Type B pancreatic cell (in vitro differentiated cells): ENCODE data around the gene NOL4L. TPM values are rescaled to one million over a fixed set of nuclear protein-coding genes. Genes with fewer than 3 reads are reported as not detected.
"Not testable (repeated sequence)": the region's sequence is repeated elsewhere in the genome, so short reads cannot be mapped to it uniquely, and the experiment has no call there.

Experiments used
- DNase-seq: peaks from one replicate; pipeline ENCODE4 v3.0.0; 2021; ENCODE audit warnings: mixed read lengths; ENCODE audit not compliant: unreplicated experiment; ENCODE audit errors: extremely low spot score
- H3K27ac Mint-ChIP-seq: 2 replicates; pipeline ENCODE4 v1.8.0; 2021; ENCODE audit warnings: mild to moderate bottlenecking, mixed read lengths
- H3K27me3 Mint-ChIP-seq: 2 replicates; pipeline ENCODE4 v1.8.0; 2021; ENCODE audit warnings: mixed read lengths
- H3K36me3 Mint-ChIP-seq: 2 replicates; pipeline ENCODE4 v1.8.0; 2021; ENCODE audit warnings: mixed read lengths
- H3K4me1 Mint-ChIP-seq: one replicate; pipeline ENCODE4 v1.8.0; 2021; ENCODE audit warnings: mixed read lengths; ENCODE audit not compliant: unreplicated experiment
- H3K4me3 Mint-ChIP-seq: 2 replicates; pipeline ENCODE4 v1.8.0; 2021; ENCODE audit warnings: mild to moderate bottlenecking, mixed read lengths
- H3K9me3 Mint-ChIP-seq: 2 replicates; pipeline ENCODE4 v1.8.0; 2021; ENCODE audit warnings: mixed read lengths
- total RNA-seq: library from RNA; stranded (reverse); gene quantifications from 2 replicates; pipeline ENCODE4 v1.2.1, GENCODE V29; 2021; ENCODE audit warnings: low replicate concordance
- TF ChIP-seq, protein P1 (sequence below): fragments of 200-600 bp; sonication (generic); conservative IDR thresholded peaks from 2 replicates; pipeline ENCODE4 v1.5.0; 2021; ENCODE audit warnings: antibody characterized with exemption, mild to moderate bottlenecking

The NOL4L gene
- total RNA-seq, 1 donor from 2014 or later, result 44.5 TPM

- no peaks in the 10 kb centered on the region for H3K36me3 Mint-ChIP-seq
- peaks cover 28% of the 10 kb centered on the region for H3K4me1 Mint-ChIP-seq
- H3K4me3 Mint-ChIP-seq, result peak overlapping the region; percentile 84
- peak overlapping the region; percentile 48 for H3K27ac Mint-ChIP-seq
- no peak for DNase-seq
- TF ChIP-seq, protein P1, sequence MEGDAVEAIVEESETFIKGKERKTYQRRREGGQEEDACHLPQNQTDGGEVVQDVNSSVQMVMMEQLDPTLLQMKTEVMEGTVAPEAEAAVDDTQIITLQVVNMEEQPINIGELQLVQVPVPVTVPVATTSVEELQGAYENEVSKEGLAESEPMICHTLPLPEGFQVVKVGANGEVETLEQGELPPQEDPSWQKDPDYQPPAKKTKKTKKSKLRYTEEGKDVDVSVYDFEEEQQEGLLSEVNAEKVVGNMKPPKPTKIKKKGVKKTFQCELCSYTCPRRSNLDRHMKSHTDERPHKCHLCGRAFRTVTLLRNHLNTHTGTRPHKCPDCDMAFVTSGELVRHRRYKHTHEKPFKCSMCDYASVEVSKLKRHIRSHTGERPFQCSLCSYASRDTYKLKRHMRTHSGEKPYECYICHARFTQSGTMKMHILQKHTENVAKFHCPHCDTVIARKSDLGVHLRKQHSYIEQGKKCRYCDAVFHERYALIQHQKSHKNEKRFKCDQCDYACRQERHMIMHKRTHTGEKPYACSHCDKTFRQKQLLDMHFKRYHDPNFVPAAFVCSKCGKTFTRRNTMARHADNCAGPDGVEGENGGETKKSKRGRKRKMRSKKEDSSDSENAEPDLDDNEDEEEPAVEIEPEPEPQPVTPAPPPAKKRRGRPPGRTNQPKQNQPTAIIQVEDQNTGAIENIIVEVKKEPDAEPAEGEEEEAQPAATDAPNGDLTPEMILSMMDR, result no peak
- no peaks in the 10 kb centered on the region for H3K9me3 Mint-ChIP-seq
- H3K27me3 Mint-ChIP-seq, result peaks cover 3% of the 10 kb centered on the region
Observed at GRCh38 chr20:32580219-32580969, 4.7 kb downstream of the NOL4L start.

DNA sequence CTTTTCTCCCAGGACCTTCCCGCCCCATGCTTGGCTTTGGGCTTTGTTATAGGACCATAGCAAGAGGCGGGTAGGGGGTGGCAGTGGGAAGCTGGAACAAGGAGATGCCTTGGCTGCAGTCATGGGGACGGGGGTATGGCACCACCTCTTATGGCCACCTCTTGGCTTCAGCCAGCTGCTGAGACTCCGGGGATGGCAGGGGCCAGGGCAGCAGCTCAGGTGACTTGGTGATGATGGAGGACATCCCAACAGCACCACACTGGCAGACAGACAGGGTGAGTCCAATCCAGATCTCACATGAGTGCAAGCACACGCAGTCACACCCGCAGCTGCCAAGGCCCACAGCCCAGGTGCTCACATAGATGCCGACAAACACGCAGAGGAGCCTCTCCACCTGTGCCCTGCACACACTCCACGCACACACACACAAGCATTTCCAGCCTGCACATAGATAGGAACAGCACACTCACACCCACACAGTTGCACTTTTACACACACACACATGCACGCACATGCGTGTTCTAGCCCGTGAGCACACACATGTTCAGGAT, 6.2 kb downstream of the NOL4L start:
- H3K4me3 Mint-ChIP-seq, result no peak overlapping the region
- peaks cover 3% of the 10 kb centered on the region for H3K27me3 Mint-ChIP-seq
- H3K36me3 Mint-ChIP-seq, result no peaks in the 10 kb centered on the region
- TF ChIP-seq, protein P1, result no peak
- no peak overlapping the region for H3K27ac Mint-ChIP-seq
- no peaks in the 10 kb centered on the region for H3K9me3 Mint-ChIP-seq
- peaks cover 31% of the 10 kb centered on the region for H3K4me1 Mint-ChIP-seq
- no peak for DNase-seq

- not testable (repeated sequence) for H3K27ac Mint-ChIP-seq, DNase-seq, H3K27me3 Mint-ChIP-seq, H3K4me3 Mint-ChIP-seq, H3K9me3 Mint-ChIP-seq, H3K36me3 Mint-ChIP-seq
- H3K4me1 Mint-ChIP-seq, result peaks cover 34% of the 10 kb centered on the region
Observed at GRCh38 chr20:32578062-32578461, 7.1 kb downstream of the NOL4L start.

- H3K27ac Mint-ChIP-seq, result peak overlapping the region; percentile 5
Observed at GRCh38 chr20:32577657-32578056, 7.5 kb downstream of the NOL4L start.

DNA sequence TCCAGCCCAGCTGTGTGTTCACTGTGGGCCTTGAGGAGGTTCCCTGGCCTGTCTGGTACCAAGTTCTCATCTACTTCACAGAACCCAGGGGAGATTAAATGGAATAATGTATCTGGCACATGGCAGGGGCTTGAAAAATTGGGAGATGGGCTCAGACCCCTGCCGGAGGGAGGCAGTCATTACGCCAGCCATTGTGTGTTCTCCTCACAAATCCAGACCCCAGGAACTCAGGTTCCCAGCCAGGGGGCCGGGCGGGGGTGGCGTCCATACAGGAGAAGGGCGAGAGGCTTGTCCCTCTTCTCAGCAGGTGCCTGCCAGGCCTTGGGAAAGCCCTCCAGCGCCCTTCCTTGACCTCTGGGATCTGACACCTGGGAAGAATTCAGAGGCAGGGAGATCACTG, 8.1 kb downstream of the NOL4L start:
- no peaks in the 10 kb centered on the region for H3K9me3 Mint-ChIP-seq
- H3K4me1 Mint-ChIP-seq, result peaks cover 37% of the 10 kb centered on the region
- H3K36me3 Mint-ChIP-seq, result no peaks in the 10 kb centered on the region
- DNase-seq, result no peak
- TF ChIP-seq, protein P1, result peak; percentile 70
- no peak overlapping the region for H3K4me3 Mint-ChIP-seq
- H3K27me3 Mint-ChIP-seq, result peaks cover 3% of the 10 kb centered on the region
- no peak overlapping the region for H3K27ac Mint-ChIP-seq

More at GRCh38 chr20:32577657-32578056, 7.5 kb downstream of the NOL4L start:
- no peak overlapping the region for H3K4me3 Mint-ChIP-seq
- H3K4me1 Mint-ChIP-seq, result peaks cover 37% of the 10 kb centered on the region
- DNase-seq, result no peak
- peaks cover 3% of the 10 kb centered on the region for H3K27me3 Mint-ChIP-seq
- no peaks in the 10 kb centered on the region for H3K36me3 Mint-ChIP-seq
- no peaks in the 10 kb centered on the region for H3K9me3 Mint-ChIP-seq
- TF ChIP-seq, protein P1, result no peak

DNA sequence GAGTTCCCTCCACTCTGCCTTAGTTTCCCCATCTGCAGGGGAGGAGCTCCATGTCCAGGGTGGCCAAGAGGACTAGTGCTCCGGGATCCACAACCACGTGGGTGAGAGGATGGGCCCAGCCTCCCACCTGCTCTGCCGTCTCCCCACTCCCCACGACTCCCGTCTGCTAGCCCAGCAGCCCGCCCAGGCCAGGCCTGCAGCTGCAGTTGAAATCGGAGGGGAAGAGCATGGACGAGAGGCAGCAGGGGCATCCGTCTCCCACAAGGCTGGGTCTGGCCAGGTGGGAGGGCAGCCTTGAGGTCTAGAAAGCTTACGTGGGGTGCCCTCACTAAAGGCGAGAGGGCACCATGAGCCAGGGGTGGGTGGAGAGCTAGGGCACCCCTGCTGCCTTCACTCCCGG, 8.6 kb downstream of the NOL4L start:
- Mint-ChIP-seq H3K4me1 (peaks cover 37% of the 10 kb centered on the region), H3K27me3 (no peaks in the 10 kb centered on the region), H3K9me3 (no peaks in the 10 kb centered on the region), H3K36me3 (no peaks in the 10 kb centered on the region), H3K4me3 (no peak overlapping the region), H3K27ac (no peak overlapping the region)
- TF ChIP-seq, protein P1, result no peak
- no peak for DNase-seq
